ENCODE results near the gene UBE2QL1.

Gene UBE2QL1

DNA sequence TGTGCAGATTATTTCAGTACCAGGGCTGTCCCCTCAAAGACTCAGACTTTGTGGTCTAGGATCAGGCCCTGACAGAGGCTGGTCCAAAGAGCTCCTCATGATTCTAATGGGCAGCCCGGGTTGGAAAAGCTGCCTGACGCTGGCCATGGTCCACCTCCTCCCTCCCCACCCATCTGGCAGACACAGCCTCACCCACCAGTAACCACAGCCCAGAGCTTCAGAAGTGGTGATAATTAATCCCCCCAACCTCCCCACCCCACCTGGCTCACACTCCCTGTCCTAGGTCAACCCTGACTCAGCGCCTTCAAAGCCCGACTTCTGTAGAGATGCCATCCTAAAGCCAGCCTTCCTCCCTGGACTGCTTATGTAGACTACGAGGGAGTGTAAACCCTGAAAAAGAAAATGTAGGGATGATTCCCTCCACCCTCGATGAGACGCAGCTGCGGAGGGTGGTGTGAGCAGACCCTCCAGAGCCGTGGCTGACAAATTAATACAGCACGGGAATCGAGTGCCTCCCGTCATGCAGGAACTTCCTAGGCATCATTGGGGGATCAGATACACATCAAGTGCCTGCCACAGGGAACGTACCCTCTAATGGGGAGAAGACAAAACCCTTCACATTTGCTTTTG, 7.0 kb downstream of the UBE2QL1 start:
- no peak for DNase-seq

DNA sequence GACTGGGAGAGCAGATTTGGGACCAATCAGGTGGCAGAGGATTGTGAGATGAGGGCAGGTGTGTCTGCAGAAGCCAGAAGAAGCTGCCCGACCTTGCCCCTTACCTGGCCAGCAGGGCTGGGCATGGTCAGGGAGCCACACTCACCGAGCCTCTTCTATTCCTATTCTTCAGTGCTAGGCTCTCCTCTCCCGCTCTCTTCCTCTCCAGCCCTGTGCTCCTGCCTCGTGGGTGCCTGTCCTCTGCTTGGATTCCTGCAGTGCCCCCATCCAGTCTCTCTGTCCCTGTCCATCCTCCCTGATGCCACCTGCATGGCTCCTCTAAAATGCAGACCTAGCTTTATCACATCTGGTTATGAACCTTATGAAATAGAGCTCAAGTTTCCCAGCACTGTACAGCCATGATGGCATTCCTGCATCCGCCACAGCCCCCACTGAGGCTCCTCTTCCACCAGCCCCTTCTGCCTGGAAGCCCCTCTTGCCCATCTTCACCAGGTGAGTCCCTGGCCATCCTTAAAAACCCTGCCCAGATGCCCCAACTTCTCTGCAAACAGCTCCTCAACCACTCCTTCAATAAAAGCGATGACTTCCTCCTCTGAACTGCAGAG, 8.2 kb downstream of the UBE2QL1 start:
- DNase-seq = no peak

DNA sequence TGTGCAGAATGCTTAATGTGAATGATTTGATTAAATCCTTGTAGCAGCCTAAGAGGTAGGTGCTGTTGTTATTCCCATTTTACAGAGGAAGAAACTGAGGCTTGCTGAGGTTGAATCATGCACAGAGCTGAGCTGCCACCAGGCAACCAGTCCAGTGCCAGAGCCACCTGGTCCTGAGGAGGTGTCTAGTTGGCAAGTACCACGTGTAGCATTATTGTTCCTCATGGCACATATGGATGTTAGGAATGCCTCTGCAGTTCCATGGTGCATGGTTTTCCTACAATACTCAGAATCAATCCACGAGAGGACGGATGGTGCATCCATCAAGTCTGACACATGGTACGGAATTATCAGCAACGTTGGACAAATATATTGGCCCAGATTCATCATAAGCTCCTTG, 8.9 kb downstream of the UBE2QL1 start:
- DNase-seq = no peak

DNA sequence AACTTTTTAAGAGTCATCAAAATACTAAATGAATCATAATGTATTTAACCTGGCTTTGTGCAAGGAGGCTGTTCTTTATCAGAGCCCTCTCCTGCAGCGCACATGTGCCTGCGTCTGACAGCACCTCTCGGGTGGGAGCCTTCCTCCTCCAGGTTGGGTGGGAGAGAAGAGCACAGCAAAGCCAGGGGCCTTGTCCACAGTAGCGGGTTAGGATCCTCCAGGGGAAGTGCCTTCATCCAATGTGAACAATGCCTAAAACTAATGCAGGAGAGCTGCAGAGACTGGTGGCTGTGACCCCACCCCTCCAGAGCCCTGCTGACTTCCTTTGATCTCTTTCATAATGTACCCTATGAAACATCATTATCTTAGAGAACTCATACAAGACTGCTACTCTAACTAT, 10.2 kb downstream of the UBE2QL1 start:
- DNase-seq = no peak

DNA sequence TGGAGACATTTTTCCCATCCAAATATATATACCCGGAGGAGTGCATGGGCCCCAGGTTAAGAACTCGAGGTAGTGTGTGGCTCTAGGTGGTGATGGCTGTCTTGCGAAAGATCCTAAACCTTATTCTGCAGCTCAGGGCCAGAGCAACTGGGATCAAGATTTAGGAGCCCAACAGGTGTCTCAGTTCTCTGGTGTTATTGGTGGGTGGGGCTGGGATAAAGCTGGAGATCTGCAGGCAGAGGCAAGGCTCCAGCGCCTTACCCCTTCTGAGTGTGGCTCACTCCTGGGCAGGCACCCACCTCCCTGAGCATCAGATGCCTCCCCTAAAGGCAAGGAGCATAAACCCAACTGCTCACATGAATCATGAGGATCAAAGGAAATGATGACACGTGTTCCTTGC, 11.2 kb downstream of the UBE2QL1 start:
- no peak for DNase-seq

DNA sequence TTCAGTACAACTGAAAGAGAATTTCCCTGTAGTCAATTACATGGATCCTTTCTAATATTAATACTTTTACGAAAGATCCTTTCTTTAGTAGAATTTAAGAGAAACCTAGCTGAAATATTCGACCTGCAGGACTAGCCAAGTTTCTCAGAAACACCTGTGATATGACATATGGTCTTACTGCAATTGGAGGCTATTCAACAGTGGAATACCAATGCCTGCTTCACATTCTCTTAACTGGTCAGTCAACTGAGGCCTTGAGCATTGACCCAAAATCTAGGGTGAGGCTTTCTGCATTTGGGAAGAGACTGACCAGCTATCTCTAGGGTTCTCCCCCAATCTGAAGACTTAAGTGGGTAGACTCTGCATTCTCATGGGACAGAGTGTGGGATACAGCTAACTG, 12.3 kb downstream of the UBE2QL1 start:
- DNase-seq = no peak

DNA sequence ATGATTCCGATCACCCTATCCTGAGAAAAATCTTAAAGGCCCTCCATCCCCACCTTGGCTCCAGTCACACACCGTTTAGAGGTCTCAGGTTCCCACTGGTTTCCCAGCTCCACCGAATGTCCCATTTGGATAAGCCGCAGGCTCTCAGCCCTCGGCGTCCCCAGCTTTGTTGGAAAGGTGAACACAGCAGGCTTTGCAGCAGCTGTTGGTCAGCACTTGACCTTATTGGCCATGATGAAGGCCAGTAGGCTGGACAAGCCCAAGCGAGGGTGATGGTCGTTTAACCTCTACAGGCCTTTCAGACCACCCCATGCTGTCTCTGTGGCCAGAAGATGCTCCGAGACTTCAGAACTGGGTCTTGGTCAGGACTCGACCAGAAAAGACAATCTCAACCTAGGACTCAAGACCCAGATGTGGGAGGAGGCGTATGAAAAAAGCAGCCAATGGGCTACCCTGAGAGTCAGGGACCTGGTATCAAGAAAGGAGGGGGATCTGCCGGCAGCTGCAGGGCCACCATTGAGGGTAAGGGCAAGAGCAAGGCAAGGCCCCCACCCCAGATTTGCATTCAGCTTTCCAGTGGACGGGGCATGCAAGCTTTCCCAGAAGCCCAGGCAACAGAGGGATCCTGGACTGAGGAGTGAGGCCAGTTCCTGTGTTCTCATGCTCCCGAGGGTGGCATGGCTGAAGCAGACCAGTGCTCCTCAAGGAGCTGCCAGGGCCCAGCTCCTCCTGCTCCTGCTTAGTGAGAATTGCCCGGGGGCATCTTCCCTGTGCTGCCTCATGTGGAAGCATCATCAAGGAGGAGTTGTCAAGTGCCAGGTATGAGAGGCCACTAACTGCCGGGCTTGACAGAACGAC, 13.4 kb downstream of the UBE2QL1 start:
- DNase-seq = no peak

DNA sequence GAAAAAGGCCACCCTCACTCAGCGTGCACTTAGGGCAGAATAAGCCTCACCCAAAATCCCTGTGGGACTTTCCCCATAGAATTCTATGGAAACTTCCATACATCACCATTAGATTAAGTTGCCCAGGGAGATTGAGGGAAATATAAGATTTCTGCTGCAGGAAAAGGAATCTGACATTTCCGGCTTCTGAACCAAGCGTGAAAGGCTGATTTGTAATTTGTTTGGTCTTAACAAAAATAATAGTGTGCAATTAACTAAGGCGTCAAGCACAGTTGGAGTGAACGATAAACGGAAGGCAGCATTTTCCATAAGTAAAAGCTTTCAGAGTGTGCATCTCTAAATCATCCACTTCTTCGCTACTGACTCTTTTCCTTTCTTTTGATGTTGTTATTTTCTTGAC, 14.0 kb downstream of the UBE2QL1 start:
- DNase-seq = no peak

DNA sequence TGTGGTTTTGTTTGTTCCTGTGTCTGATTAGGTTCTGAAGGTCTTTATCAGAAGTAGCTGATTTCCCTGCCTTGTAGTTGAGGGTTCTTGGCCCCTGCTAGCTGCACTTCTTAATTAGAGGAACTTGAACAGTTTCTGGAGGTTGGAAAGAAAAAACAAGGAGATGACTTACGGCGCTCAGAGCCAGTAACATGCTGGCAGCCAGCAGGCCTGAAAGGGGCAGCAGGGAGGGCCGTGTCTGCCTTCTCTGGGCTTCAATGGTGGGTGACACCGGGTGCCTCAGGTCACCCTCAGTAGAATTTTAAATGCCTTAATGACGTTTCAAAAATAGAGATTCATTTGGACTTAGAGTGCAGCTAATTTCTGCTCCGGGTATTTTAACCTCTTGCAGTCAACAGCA, 15.8 kb downstream of the UBE2QL1 start:
- no peak for DNase-seq

DNA sequence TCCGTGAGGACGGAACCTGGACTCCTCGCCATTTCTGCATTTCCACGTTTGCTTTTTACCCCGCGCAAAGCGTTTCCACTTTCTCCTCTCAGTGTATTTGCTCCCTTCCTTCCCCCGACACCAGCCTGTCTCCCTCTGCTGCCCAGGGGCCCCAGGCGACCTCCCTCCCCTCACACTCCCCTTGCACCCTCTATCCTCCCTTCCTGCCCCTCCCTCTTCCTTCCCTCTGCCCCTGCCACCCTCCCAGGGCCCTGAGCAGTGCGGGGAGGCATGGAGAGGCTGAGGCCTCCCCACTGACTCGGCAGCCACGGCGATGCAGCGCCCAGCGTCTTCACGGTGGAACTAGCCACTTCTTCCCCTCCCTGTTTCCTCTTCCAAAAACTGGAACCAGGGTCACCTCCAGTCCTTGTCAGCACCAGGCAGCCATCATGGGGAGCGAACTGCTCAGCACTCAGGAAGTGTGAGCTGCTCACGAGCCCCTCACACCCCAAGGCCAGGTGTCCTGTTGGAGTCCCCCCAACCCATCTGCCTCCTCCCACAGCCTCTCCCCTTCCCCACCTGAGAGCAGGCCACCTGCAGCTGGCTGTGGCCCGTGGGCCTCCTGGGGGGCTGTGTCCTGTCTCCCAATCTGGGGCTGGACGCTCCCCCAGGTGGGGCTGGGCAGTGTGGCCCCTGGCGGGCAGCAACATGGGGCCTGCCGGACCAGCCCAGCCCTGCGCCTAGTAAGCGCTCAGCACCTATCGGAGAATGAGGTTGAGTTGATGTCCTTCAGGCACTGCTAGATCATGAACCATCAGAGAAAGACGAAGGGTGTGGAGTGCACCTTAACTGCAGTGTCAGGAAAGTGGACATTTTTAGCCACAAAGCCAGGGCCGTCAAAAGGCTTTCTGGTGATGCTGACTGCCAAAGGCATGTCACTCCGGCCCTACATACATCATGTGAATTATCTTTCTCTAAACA, 17.5 kb downstream of the UBE2QL1 start:
- DNase-seq = no peak

DNA sequence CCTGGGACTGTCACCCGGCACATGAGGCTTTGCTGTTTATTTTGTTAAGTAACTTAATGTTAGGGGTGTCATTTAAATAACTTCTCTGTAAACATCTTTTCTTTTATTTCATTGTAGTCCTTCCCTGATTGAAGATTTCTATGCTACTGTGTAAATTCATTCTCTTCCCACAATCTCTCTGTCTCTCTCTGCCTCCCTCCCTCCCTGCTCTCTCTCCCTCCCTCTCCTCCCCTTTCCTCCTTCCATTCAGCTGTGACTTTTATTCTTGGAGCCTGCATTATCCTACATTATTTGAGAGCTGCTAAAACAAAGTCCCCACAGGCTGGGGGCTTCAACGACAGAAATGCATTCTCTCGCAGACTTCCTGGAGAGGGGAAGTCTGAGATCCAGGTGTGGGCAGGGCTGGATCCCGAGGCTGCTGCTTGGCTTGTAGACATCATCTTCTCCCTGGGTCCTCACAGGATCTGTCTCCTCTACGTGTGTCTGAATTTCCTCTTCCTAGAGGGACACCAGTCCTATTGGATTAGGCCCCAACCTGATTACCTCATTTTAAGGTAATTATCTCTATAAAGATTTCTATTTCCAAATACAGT, 18.4 kb downstream of the UBE2QL1 start:
- DNase-seq = no peak

DNA sequence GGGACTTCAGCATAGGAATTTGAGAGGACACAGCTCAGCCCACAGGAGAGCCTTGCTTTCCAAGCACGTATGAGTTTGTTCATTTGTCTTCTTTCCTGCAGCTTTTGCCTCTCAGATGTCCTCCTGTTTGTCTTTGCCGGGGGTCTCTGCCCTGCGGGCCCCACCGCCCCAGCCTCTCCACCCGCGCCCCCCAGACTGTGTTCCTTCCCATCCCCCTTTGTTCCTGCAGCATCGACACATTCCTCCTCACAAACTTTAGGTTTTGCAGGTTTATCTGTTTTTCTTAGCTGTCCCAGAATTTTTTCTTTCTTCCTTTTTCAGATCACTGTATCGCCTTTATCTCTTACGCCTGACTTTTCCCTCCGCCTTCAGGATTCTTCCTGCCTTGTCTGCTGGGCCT, 18.9 kb downstream of the UBE2QL1 start:
- DNase-seq = no peak

DNA sequence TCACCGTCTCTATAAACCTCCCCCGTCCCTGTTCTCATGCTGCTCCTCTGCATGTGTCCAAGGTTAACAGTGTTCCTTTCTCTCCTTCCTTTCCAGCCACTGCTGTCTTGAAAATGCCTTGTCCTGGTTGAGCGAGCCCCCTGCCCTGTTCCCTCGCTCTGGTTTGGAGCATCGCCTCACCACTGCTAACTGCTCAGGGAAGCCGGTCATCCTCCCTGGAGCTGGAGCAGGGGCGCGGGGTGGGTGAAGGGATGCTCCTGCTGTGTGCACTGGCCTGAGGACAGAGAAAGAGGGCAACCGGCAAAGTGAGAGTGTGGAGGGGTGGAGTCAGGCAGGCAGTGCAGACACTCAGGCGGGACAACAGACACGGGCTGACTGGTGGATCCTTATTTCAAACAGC, 19.4 kb downstream of the UBE2QL1 start:
- DNase-seq = no peak

DNA sequence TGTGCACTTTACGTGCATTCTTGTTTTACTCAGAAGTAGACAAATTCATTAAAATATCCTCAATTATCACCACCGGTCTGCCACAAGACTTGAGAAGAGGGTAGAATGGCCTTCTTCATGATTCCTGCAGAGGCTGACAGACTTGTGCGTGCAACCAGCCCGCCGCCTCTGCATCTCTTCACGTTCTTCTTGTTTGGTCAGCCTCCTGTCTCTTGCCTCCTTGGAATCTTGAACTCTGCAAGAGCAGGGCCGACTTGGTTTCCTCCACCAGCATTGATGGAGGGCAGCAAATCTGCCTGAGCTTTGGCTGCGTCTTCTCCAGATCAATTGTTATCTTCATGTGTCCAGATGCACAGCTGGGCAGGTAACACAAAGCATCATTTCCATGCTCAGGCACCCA, 20.2 kb downstream of the UBE2QL1 start:
- no peak for DNase-seq

DNA sequence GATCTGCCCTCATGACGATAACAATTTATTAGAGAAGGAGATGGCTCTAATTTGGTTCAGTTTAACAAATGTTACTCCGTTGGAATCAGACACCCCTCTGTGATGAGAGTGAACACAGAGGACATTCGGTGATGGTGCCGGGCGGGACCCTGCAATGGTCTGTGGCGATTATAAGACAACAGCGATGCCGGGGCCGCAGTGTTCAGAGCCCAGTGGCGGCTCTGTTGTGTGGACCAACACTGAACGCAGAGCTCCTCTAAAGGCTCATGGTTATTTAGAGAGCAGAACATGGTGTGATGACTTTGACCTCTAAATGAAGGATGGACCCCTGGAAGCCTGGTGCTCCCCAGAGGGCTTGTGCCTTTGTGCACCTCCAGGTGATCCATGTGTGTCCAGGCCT, 21.2 kb downstream of the UBE2QL1 start:
- no peak for DNase-seq

DNA sequence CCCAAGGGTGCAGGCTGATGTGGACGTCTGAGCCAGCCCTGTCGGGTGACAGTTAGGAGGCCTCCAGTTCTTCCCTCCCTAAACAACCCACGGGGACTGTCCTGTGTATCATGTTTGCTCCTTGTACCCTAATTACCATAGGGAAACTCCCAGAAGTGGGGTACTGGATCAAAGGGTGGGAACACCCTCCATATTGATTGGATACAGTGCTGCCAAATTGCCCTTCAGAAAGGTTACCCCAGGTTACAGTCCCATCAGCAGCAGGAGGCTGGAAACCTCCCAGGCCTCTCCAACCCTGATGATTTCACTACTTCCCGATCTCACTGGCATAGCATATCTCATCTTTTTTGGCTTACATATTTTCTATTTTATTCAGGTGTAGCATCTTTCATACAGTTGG, 22.0 kb downstream of the UBE2QL1 start:
- DNase-seq = no peak

DNA sequence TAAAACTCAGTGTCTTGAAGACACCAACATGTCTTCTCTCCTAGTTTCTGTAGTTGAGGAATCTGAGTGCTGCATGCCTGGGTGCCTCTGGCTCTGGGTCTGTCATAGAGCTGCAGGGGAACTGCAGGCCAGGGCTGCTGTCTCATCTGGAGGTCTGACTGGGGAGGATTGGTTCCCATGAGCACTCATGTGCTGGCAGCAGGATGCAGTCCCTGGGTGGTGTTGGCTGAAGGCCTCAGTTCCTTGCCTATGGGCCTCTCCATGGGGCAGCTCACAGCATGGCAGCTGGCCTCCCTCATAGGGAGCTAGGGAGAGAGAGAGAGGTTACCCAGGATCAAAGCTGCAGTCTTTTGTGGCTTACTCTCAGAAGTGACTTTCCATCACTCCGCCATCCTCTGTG, 22.6 kb downstream of the UBE2QL1 start:
- no peak for DNase-seq

DNA sequence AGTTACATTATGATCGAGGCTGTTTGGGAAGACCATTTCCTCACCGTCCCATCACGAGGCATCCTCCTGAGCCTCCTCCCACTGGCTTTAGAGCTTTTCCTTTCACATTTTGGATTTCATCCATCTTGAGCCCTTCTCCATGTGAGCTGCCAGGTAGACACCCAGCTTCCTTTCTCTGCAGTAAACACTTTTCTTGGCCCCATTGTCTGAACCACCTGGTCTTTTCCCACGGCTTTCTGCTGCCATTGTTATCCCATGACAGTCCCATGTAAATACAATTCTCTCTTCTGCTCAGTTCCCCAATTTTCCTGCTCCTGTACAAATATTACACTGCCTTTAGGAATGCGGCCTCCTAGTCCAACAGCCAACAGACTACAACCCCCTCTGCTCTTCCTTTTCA, 24.1 kb downstream of the UBE2QL1 start:
- DNase-seq = no peak

DNA sequence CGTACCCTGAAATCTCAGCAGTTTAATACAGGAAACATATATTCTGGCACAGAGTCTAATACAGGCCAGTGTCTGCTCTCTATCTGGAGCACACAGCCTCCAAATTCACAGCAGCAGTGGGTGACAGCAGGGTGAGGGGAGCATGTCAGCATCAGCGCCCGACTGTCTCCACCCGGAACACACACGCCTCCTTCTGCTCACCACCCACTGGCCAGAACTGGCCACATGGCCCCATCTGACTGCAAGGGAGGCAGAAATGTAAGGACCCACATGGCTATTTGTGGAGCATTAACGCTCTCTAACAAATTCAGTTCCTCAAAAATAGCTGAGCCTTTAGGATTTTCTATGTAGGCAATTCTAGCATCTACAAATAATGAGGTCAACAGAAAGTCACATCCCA, 24.6 kb downstream of the UBE2QL1 start:
- no peak for DNase-seq

DNA sequence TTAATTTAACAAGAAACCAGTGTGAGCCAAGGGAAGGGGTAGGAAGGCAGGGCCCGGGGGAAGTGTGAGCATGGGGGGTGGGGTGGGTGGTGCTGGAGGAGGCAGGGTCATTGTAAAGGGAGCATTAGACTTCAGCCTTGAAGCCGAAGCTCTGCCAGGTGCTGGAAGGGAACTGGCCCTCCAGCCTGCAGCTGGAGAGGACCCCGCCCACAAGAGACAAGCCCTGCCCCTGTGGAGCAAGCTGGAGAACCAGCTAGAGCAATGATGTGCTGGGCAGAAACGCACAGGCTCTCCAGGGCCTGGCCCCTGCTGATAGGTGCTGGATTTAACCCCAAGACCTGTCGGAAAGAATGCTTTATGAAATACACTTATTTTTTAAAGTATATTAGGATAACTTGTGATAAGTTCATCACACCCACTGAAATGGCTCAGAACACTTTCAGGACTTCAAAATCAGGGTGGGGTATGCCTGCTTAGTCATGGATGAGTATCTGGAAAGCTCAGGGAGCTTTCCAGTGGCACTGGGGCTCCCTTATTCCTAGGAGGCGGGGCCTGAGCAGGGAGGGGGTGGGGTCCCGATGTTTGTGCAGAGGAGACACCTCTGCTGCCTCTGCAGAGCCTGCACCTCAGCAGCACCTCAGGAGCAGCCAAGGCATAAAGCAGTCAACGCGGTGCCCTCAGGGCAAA, 27.1 kb downstream of the UBE2QL1 start:
- no peak for DNase-seq

DNA sequence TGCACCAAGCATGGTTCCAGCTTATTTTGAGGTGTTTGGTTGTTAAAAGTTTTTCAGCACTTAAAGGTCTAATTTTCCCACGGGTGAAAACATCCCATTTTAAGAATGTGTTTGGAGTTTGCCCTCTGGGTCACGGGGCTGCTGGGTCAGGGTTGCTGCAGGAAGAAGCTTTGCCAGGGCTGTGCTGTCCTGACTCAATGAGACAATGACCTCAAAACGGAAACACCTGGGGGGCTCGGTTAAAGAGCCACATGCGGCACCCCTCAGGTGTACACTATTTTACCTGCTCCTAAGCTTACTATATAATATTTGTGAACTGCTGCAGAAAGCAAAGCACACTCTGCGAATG, 27.6 kb downstream of the UBE2QL1 start:
- no peak for DNase-seq

DNA sequence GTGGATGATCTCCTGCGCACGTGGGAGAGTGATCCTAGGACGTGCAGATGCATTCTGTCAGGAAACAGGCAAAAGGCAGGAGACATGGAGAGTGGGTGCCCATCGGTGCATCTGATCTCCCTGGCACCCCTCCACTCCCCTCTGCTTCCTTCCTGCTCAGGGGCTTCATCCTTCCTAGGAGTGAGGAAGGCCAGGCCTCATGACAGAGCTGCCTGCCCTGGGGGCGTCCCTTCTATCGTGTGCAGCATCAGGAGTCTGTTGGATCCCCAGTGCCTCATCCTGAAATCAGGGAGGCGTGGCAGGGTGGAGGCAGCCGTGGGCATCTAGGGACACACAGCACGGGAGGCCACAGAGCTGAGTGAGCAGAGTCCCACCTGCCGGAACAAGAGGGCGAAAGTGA, 30.1 kb downstream of the UBE2QL1 start:
- no peak for DNase-seq
